ENCODE results near the gene PLXDC2.

GRCh38 chr10:19937989-19938388 is 121.8 kb downstream of the PLXDC2 start:
- TF ChIP-seq CTCF (IDR thresholded peaks at IDR 0.05) (no peak), POLR2A (IDR thresholded peaks at IDR 0.05) (no peak)
